Measurements from ENCODE around the gene LRIT2. TPM values are rescaled to one million over a fixed set of nuclear protein-coding genes. Genes with fewer than 3 reads are reported as not detected.
"Not testable (repeated sequence)": the region's sequence is repeated elsewhere in the genome, so short reads cannot be mapped to it uniquely, and the experiment has no call there.

Gene LRIT2
- total RNA-seq, 2 experiments from 2014 or later: not detected

DNA sequence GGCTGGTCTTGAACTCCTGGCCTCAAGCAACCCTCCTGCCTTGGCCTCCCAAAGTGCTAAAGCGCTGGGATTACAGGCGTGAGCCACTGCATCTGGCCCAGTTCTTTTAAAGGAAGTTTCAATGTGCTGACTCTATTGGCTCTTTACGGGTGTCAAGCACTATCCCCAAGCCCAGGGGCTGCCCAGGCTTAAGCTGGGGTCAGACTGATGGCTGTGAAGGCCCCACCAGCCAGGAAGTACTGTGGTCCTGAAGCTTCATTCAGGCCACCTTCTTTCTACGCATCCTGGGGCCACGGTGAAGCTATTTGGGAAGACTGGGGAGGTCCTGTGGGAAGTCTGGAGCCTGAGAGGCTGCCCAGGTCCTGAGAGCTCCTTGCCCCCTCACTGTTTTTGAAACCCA, 43.7 kb downstream of the LRIT2 start:
- Mint-ChIP-seq H3K9me3 (ENCODE audit: low read depth) (no peaks in the 10 kb centered on the region), H3K36me3 (no peaks in the 10 kb centered on the region), H3K4me3 (no peak overlapping the region), H3K4me1 (peaks cover 10% of the 10 kb centered on the region), H3K27ac (no peak overlapping the region), H3K27me3 (no peaks in the 10 kb centered on the region)
- CTCF ChIA-PET: interaction anchor here (0.9 kb wide), 1 partner anchor 25 kb away, joined by 3 read pairs; no protein-coding TSS in a partner anchor
- ATAC-seq: no peak
- no peak for DNase-seq

DNA sequence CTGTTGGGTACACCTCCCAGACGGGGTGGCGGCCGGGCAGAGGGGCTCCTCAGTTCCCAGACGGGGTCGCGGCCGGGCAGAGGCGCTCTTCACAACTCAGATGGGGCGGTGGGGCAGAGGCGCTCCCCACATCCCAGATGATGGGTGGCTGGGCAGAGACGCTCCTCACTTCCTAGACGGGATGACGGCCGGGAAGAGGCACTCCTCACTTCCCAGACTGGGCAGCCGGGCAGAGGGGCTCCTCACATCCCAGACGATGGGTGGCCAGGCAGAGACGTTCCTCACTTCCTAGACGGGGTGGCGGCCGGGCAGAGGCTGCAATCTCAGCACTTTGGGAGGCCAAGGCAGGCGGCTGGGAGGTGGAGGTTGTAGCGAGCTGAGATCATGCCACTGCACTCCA, 45.0 kb downstream of the LRIT2 start:
- H3K9me3 Mint-ChIP-seq (ENCODE audit: low read depth); H3K36me3 Mint-ChIP-seq; ATAC-seq; DNase-seq; CTCF ChIA-PET; H3K4me3 Mint-ChIP-seq; H3K27me3 Mint-ChIP-seq; H3K27ac Mint-ChIP-seq: not testable (repeated sequence)
- peaks cover 11% of the 10 kb centered on the region for H3K4me1 Mint-ChIP-seq

DNA sequence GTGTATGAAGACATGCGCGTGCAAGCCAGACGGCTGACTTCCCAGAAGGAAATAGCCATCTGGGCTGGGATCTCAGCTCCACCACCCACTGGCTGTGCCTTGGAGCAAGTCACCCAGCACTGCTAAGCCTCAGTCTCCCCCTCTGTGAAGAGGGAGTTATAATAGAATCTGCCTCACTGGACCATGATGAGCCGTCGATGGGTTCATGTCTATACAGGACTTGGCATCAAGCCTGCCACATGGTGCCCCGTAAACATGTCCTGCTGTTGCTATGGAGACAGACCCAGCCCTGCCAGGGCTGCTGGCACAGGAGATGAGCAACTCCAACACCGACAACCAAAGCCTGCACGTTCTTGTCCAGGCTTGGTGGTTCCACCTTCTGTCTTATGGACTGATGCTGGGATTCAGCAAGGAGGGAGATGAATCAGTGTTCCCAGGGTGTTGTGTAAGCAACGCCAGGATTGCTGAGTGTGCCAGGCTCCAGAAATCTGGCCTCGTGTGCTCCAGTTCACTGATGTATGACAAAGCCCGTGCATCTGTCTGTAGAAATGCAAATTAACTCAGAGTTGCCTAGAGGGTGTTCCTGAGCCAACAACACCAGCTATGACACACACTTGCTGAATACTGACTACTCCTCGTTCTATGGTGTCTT, 46.2 kb downstream of the LRIT2 start:
- H3K4me3 Mint-ChIP-seq: no peak overlapping the region
- no peak overlapping the region for H3K27ac Mint-ChIP-seq
- peaks cover 5% of the 10 kb centered on the region for H3K4me1 Mint-ChIP-seq
- ATAC-seq (no peak), DNase-seq (no peak)
- CTCF ChIA-PET: no interaction called here
- no peaks in the 10 kb centered on the region for H3K27me3 Mint-ChIP-seq
- H3K36me3 Mint-ChIP-seq: no peaks in the 10 kb centered on the region
- no peaks in the 10 kb centered on the region for H3K9me3 Mint-ChIP-seq (ENCODE audit: low read depth)

DNA sequence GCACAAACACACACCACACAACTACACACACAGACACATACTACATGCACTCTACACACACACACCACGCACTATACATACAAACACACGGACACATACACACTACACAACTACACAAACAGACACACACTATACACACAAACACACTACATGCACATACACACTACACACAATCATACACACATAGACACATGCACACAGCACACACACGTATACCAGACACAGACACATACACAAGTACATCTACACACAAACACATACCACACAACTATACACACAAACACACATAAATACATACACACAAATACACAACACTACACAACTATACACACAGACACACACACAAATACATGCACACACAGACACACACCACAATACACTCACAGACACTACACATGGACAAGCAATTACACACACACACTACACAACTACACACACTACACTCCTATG, 47.2 kb downstream of the LRIT2 start:
- no peaks in the 10 kb centered on the region for H3K36me3 Mint-ChIP-seq
- no peaks in the 10 kb centered on the region for H3K9me3 Mint-ChIP-seq (ENCODE audit: low read depth)
- no peak for ATAC-seq
- no peaks in the 10 kb centered on the region for H3K27me3 Mint-ChIP-seq
- CTCF ChIA-PET: interaction anchor here (1.0 to 2.6 kb wide), 7 partner anchors 10 to 78 kb away, joined by 3 to 16 read pairs (median 4); no protein-coding TSS in a partner anchor
- no peak overlapping the region for H3K4me3 Mint-ChIP-seq
- no peak for DNase-seq
- H3K27ac Mint-ChIP-seq: no peak overlapping the region
- H3K4me1 Mint-ChIP-seq: peaks cover 5% of the 10 kb centered on the region

DNA sequence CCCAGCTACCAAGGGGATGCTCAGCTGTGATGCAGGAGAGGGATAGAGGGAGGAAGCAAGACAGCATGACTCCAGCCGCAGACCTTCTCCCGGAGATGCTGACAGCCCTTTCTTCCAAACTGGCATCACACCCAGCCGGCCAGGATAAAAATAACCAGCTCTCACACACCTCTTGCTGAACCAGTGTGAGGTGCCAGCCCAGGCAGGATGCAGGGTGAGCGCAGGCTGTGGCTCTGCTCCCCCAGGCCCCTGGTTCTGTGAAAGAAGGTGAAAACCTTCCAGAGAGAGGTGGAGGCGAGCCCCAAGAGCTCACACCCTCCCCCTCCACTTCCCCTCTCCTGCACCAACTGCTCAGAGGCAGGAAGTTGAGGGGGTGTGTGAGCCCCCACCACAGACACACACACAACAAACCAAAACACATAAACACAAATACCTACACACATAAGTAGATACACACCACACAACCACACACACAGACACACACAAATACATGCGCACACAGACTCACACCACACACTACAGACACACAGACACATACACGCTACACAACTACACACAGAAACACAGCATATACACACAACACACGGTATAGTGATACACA, 47.7 kb downstream of the LRIT2 start:
- Mint-ChIP-seq H3K27ac (no peak overlapping the region), H3K36me3 (no peaks in the 10 kb centered on the region), H3K9me3 (ENCODE audit: low read depth) (no peaks in the 10 kb centered on the region), H3K27me3 (no peaks in the 10 kb centered on the region), H3K4me1 (peaks cover 5% of the 10 kb centered on the region), H3K4me3 (no peak overlapping the region)
- CTCF ChIA-PET: interaction anchor here (1.0 to 2.6 kb wide), 10 partner anchors 9 to 79 kb away, joined by 3 to 16 read pairs (median 4); no protein-coding TSS in a partner anchor
- peak; percentile 87 for DNase-seq
- ATAC-seq: peak; percentile 91

DNA sequence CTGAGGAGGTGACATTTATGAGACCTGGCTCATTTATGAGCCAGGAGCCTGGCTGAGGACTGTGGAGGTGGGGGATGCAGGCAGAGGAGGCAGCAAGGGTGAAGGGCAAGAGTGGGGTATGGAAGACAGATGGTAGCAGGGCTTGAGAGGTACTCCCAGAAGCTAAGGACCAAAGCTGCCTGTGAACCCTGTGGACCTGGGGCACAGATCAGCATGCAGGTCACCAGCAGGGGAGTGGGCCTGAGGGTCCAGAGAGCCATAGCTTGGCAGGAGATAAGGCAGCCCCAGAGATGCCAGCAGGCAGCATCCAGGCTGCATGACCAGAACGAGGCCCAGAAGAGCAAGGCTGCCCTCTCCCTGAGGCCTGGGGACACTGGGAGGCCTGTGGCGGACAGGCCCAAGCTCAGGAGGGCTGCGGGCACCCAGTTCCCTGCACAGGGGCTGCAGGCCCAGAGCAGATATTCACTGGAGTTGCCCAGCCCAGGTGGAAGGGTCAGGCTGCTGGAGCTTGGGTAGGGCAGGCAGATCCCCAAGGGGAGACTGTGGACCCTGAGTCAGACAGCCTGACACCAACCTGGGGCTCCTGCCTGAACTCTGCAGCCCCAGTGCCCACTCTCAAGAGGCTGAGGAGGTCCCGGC, 48.4 kb downstream of the LRIT2 start:
- ATAC-seq (peak; percentile 47), DNase-seq (no peak)
- Mint-ChIP-seq H3K9me3 (ENCODE audit: low read depth) (no peaks in the 10 kb centered on the region), H3K36me3 (no peaks in the 10 kb centered on the region), H3K27ac (peak overlapping the region; percentile 76), H3K4me3 (no peak overlapping the region), H3K4me1 (peaks cover 5% of the 10 kb centered on the region), H3K27me3 (no peaks in the 10 kb centered on the region)
- CTCF ChIA-PET: interaction anchor here (1.0 to 2.6 kb wide), 10 partner anchors 8 to 79 kb away, joined by 3 to 16 read pairs (median 4); no protein-coding TSS in a partner anchor

DNA sequence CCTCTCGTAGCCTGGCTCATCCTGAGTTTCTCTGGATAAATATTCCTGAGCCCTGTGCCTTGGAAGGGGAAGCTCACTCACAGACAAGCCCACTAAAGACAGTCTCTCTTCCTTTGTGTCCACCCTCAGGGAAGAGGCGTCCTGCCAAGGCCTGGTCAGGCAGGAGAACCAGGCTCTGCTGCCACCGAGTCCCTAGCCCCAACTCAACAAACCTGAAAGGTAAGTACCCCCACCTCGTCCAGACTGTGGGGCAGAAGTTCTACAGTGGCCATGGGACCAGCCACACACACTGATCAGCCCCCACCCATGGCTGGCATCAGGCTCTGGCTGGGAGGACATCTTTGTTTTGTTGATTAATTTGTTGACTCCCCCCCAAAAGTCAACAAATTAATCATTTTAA, 49.0 kb downstream of the LRIT2 start:
- H3K27ac Mint-ChIP-seq: peak overlapping the region; percentile 76
- CTCF ChIA-PET: interaction anchor here (1.2 to 2.6 kb wide), 7 partner anchors 17 to 80 kb away, joined by 4 to 16 read pairs (median 4); no protein-coding TSS in a partner anchor
- DNase-seq (peak; percentile 33), ATAC-seq (no peak)
- H3K4me1 Mint-ChIP-seq: peaks cover 5% of the 10 kb centered on the region
- H3K27me3 Mint-ChIP-seq: no peaks in the 10 kb centered on the region
- H3K36me3 Mint-ChIP-seq: no peaks in the 10 kb centered on the region
- no peak overlapping the region for H3K4me3 Mint-ChIP-seq
- H3K9me3 Mint-ChIP-seq (ENCODE audit: low read depth): no peaks in the 10 kb centered on the region

DNA sequence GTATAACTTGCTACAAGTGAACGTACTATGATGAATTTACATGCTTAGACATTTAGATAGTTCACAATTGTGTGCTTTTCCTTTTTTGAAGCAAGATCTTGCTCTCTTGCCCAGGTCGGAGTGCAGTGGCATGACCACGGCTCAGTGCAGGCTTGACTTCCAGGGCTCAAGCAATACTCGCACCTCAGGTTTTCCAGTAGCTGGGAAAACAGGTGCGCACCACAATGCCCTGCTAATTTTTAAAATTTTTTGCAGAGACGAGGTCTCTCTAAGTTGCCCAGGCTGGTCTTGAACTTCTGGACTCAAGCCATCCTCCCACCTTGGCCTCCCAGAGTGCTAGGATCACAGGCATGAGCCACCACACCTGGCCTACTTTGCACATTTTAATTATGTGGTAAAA, 49.9 kb downstream of the LRIT2 start:
- no peak for ATAC-seq
- no peaks in the 10 kb centered on the region for H3K9me3 Mint-ChIP-seq (ENCODE audit: low read depth)
- peaks cover 5% of the 10 kb centered on the region for H3K4me1 Mint-ChIP-seq
- no peak for DNase-seq
- CTCF ChIA-PET: interaction anchor here (1.4 to 2.6 kb wide), 3 partner anchors 18 to 81 kb away, joined by 3 to 16 read pairs (median 7); no protein-coding TSS in a partner anchor
- no peak overlapping the region for H3K27ac Mint-ChIP-seq
- no peak overlapping the region for H3K4me3 Mint-ChIP-seq
- no peaks in the 10 kb centered on the region for H3K36me3 Mint-ChIP-seq
- H3K27me3 Mint-ChIP-seq: no peaks in the 10 kb centered on the region

DNA sequence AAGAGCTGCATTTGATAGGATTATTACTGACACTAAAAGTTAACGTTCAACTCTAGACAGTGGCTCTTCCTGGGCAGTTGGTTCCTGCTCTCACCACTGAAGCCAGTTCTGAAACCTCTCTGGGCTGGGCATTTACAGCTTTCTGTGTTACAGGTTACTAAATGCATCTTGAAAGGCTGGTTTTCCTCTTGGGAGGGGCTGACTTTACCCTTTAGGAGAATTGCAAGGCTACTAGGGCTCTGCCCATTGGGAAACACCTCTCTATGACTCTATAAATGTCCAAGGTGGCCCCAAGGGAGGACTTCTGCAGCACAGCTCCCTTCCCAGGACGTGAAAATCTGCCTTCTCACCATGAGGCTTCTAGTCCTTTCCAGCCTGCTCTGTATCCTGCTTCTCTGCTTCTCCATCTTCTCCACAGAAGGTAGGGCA, 51.8 kb downstream of the LRIT2 start, which contains the start of gene GPR15LG:
TSS of gene GPR15LG (plus strand) at position 301 of the 429 bp plus-strand sequence. CDS start at position 352, 51 bp downstream.
- Mint-ChIP-seq H3K4me3 (no peak within 1 kb of the TSS), H3K27ac (no peak within 1 kb of the TSS), H3K4me1 (peaks cover 5% of the 10 kb centered on the region), H3K27me3 (no peaks in the 10 kb centered on the region), H3K9me3 (ENCODE audit: low read depth) (no peaks in the 10 kb centered on the region), H3K36me3 (no peaks in the 10 kb centered on the region)
- DNase-seq (no peak), ATAC-seq (no peak)
- CTCF ChIA-PET: interaction anchor here (1.2 to 2.6 kb wide), 2 partner anchors 25 to 40 kb away, joined by 3 to 6 read pairs; no protein-coding TSS in a partner anchor

DNA sequence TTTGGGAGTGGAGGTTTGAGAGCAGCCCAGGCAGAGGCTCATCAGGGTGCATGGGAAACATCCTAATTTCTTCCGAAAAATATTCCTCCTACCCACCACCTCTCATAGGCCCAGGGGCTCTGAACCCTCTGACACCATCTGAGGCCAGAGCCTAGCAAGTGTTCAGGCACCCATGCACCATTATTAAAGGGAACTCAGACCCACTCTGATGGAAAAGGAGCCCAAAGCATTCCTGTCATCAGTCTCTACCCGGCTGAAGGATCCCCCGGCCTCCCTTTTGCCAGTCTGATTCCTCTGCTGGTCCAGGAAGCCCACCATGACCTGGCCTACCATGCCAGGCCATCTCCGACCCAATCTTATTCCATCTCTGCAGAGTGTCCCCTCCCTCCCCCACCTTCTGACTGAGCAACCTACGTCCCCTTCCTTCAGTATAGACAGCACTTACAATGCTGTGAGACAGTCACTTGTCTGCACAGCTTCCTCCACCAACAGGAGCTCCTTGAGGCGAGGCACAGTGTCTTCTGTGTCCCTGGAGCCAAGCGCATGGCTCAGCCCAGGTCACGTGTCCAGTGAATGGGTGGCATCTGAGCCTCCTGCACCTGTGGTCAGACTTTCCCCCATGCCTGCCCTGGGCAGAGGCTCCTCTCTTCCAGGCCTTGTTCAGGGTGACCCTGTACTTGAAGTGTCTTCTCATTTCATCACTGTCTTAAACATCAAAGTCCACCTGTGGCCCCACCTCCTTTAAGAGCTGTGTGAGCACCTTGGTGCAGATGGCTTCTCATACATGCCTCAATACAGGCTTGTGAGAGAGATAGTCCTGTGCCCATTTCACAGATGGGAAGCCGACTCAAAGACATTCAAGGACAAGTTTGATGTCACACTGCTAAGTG, 52.6 kb downstream of the LRIT2 start:
- H3K4me1 Mint-ChIP-seq: peaks cover 5% of the 10 kb centered on the region
- ATAC-seq (no peak), DNase-seq (no peak)
- no peaks in the 10 kb centered on the region for H3K36me3 Mint-ChIP-seq
- no peaks in the 10 kb centered on the region for H3K9me3 Mint-ChIP-seq (ENCODE audit: low read depth)
- H3K4me3 Mint-ChIP-seq: no peak overlapping the region
- no peak overlapping the region for H3K27ac Mint-ChIP-seq
- CTCF ChIA-PET: interaction anchor here (1.2 to 2.6 kb wide), 2 partner anchors 25 to 41 kb away, joined by 3 to 6 read pairs; no protein-coding TSS in a partner anchor
- no peaks in the 10 kb centered on the region for H3K27me3 Mint-ChIP-seq

DNA sequence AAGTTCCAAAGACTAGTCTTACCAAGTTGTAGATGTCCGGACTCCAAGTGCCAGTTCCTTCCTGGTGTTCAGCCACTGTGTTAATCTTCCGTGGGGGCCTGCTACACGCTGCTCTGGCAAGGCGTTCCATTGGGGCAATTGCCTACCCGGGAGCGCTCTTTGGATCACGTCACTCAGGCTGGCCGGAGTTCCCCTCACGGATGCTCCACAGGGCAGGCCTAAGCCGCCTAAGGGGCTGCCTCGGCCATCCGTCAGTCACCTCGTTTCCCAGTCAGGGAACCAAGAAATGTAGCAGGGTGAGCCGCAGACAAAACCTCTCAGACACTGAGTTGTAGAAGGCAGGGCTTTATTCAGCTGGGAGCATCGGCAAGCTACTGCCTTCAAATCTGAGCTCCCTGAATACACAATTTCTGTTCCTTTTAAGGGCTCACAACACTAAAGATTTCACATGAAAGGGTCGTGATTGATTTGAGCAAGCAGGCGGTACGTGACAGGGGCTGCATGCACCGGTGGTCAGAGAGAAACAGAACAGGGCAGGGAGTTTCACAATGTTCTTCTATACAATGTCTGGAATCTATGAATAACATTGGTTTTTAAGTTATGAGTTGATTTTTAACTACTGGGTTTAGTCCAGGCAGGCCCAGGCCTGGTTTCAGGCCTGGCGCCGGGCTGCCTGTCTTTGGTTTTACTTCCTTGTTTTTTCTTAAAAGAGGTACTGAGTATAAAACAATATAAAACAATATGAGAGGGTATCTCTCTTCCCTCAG, 53.5 kb downstream of the LRIT2 start:
- CTCF ChIA-PET: interaction anchor here (2.6 kb wide), 1 partner anchor 42 kb away, joined by 6 read pairs; no protein-coding TSS in a partner anchor

DNA sequence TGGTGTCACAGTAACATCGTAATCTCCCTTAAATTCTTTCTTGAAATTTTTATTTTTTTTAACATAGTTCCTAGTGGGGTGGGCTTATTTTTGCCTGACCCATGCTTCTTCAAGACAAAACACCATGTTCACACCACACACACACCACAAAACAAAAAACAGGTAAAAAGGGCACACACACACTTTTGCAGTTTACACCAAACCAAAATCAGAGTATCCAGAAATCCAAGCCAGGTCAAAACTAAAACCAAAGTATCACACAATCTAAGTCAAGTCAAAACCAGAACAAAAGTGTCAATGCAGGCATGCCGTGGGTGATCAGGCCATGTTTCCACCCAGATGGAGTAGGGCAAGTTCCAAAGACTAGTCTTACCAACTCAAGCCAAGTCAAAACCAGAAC, 54.1 kb downstream of the LRIT2 start:
- H3K9me3 Mint-ChIP-seq (ENCODE audit: low read depth); CTCF ChIA-PET; H3K27ac Mint-ChIP-seq; DNase-seq; ATAC-seq; H3K4me3 Mint-ChIP-seq; H3K4me1 Mint-ChIP-seq; H3K27me3 Mint-ChIP-seq; H3K36me3 Mint-ChIP-seq: not testable (repeated sequence)

More for the DNA sequence above, 53.5 kb downstream of the LRIT2 start:
- not testable (repeated sequence) for ATAC-seq; H3K4me3 Mint-ChIP-seq; DNase-seq; H3K4me1 Mint-ChIP-seq; H3K9me3 Mint-ChIP-seq (ENCODE audit: low read depth); H3K27ac Mint-ChIP-seq; H3K36me3 Mint-ChIP-seq; H3K27me3 Mint-ChIP-seq
